Lower leg skin (tissue), 4 donors: ENCODE measurements around the gene SMIM13. TPM values are rescaled to one million over a fixed set of nuclear protein-coding genes. Genes with fewer than 3 reads are reported as not detected.

Experiments
- DNase-seq, 2 donors: peaks; one replicate each; pipeline ENCODE4 v3.0.0-alpha.2; 2019; ENCODE audit warnings: low spot score in 2 of 2
- H3K4me3 ChIP-seq: fragments of 200-600 bp; sonication (generic); 2 replicates; pipeline ENCODE4 v1.5.1; 2017; ENCODE audit warnings: mild to moderate bottlenecking, low read depth; ENCODE audit not compliant: poor library complexity, severe bottlenecking
- CTCF ChIP-seq, 3 donors: fragments of 450-650 bp; IDR thresholded peaks; one replicate each; pipeline ENCODE4 v1.5.1; 2016; ENCODE audit warnings: antibody characterized with exemption in 3 of 3, mild to moderate bottlenecking in 3 of 3, moderate library complexity in 2 of 3
- POLR2A ChIP-seq, 2 donors: fragments of 450-650 bp; IDR thresholded peaks; one replicate each; pipeline ENCODE4 v1.6.1; 2016 to 2017; ENCODE audit warnings: antibody characterized with exemption in 2 of 2, mild to moderate bottlenecking in 1 of 2, moderate library complexity in 1 of 2
- WGBS, 2 donors: methylation state at CpG; one replicate each; pipeline ENCODE4 v1.1.5; 2018; 5-methylcytosine and 5-hydroxymethylcytosine counted together
- intact Hi-C: fragments of 100-400 bp; cut with DNase I; formaldehyde crosslinking; loops from one replicate; pipeline ENCODE4 v1.15.0; 2023; ENCODE audit warnings: low total_unique reads
- total RNA-seq, 4 donors: library from RNA; depleted of rRNA; stranded (reverse); fragments of >200 nt; gene quantifications; one replicate each; pipeline ENCODE4 v1.1.0, GENCODE V29; 2016

SMIM13 gene
- total RNA-seq, result 10 to 100 TPM in 3 of 4 donors, 1 to 10 TPM in 1; 7.6 to 13.9 (median 10.2) TPM

GRCh38 chr6:11093626-11094410 lies at the start of gene SMIM13:
Gene SMIM13 (plus strand): TSS chr6:11093834. CDS start chr6:11094314, 480 bp downstream.
- intact Hi-C loops, result no loop called here
- peak in 1 of 2 donors; percentile 37 for TF ChIP-seq POLR2A (IDR thresholded peaks at IDR 0.05)
- peak in 1 of 3 donors; percentile 26 for TF ChIP-seq CTCF (IDR thresholded peaks at IDR 0.05)
- H3K4me3 ChIP-seq, result peak within 1 kb of the TSS; percentile 75
- peak; percentile 98 to 99 for DNase-seq
- WGBS, 2 donors, result 0% methylated on average over 11 to 69 of the region's 90 CpGs

DNA sequence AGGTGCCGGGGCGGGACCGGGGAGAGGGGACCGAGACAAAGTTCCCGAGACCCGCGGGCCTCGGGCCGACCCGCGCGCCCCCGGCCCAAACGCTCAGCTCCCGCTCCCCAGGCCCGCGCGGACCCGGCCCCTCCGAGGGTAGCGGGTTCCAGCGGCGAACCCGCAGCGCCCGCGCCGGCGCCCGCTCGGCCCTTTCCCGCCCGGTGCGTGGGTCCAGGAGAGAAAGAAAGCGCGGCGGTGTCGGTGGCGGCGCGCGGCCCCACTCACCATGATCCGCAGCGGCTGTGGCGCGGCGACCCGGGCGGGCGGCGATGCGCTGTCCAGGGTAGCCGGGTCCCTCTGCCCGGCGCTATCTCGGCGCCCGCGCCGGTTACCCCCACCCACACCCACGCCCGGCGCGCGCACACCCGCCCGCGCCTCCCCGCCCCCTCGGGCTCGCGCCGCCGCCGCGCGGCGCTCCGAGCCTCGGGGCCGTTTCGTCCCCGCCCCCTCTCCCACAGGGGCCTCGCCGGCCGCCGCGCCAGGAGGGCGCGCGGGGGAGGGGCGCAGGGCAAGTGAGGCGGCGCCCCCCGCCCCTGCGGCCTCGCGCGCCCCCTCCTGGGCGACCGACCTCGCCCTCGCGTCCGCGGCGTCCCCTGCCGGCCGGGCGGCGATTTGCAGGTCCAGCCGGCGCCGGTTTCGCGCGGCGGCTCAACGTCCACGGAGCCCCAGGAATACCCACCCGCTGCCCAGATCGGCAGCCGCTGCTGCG lies 49.5 kb upstream of the SMIM13 start, which contains the start of gene ELOVL2:
TSS of gene ELOVL2 (minus strand) at position 345 of the 751 bp plus-strand sequence. CDS start at position 270, 75 bp downstream.
- WGBS, 2 donors, result 10% methylated on average over 40 of the region's 124 CpGs; no CpG with 5 or more reads in 1 of the 2 donors
- no peak for DNase-seq

DNA sequence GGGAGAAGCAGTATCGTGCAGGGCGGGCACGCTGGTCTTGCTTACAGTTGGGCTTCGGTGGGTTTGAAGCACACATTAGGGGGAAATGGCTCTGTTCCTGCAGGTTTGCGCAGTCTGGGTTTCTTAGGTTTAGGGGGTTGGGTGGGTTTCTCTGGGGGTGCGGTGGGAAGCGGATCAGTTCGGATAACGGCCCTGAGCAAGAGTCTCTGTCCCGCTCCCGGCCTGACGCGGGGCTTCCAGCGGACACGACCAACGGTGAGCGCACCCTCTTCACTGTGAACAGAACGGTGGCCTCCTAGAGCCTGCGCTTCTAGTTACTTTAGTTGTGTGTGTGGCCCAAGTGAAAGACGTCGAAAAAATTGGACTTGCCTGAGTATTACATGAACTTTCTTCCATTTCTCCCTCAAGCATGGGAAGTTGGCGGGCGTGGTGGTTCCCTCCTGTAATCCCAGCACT lies 48.9 kb upstream of the SMIM13 start:
- H3K4me3 ChIP-seq, result no peak overlapping the region
- DNase-seq, result no peak
- TF ChIP-seq CTCF (IDR thresholded peaks at IDR 0.05) (no peak), POLR2A (IDR thresholded peaks at IDR 0.05) (no peak)
- intact Hi-C loops, result no loop called here
- 34 to 41% methylated on average over 23 of the region's 23 CpGs for WGBS, 2 donors

More for the DNA sequence above, 49.5 kb upstream of the SMIM13 start, which contains the start of gene ELOVL2:
- peak within 1 kb of the TSS; percentile 24 for H3K4me3 ChIP-seq
- TF ChIP-seq POLR2A (IDR thresholded peaks at IDR 0.05) (no peak), CTCF (IDR thresholded peaks at IDR 0.05) (no peak)
- intact Hi-C loops, result no loop called here

DNA sequence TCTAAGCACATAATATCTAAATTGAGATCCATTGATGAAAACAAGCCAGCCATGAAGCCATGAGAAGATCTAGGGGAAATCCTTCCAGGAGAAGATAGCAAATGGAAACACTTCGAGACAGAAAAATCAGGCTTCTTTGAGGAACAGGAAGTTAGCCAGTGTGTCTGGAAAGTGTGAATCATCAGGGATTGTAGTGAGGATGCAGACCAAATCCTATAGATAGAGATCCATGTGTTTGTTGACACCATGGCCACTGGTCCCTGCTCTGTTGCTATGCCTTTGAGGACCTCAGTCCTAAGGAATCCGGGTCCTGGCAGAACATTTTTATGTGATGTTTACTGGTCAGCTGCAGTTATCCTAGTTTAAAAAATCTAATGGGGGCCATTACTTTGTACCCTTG lies 42.9 kb upstream of the SMIM13 start:
- intact Hi-C loops, result no loop called here
- TF ChIP-seq POLR2A (IDR thresholded peaks at IDR 0.05) (no peak), CTCF (IDR thresholded peaks at IDR 0.05) (no peak)
- DNase-seq, result no peak
- 53 to 66% methylated on average over 2 of the region's 2 CpGs for WGBS, 2 donors
- H3K4me3 ChIP-seq, result no peak overlapping the region

GRCh38 chr6:11053307-11053706 lies 40.3 kb upstream of the SMIM13 start:
- intact Hi-C loops, result no loop called here
- TF ChIP-seq CTCF (IDR thresholded peaks at IDR 0.05) (no peak), POLR2A (IDR thresholded peaks at IDR 0.05) (no peak)
- no peak for DNase-seq
- H3K4me3 ChIP-seq, result no peak overlapping the region
- 69% methylated on average over 5 of the region's 5 CpGs for WGBS, 2 donors
